PC-3 (cell line): ENCODE measurements around the gene SPDYE3. TPM values are rescaled to one million over a fixed set of nuclear protein-coding genes. Genes with fewer than 3 reads are reported as not detected.
"Not testable (repeated sequence)": the region's sequence is repeated elsewhere in the genome, so short reads cannot be mapped to it uniquely, and the experiment has no call there.

ENCODE experiments used
- ATAC-seq: fragments of 200-7000 bp; cut with Tn5 transposase; 2 replicates; pipeline ENCODE4 v1.9.1; 2020; ENCODE audit warnings: mild to moderate bottlenecking, moderate library complexity
- BruUV-seq: library from RNA; stranded (reverse); fragments of 400-500 nt; replicated peaks from 2 replicates; lab custom pipeline; 2021; lab: Mats Ljungman, UMichigan
- CTCF ChIA-PET: fragments of 300-600 bp; sonication (Branson Sonifier 250); formaldehyde crosslinking; loops from one replicate; lab custom pipeline; 2022; ENCODE audit warnings: antibody characterized with exemption; lab: Charles Lee
- POLR2A ChIA-PET: fragments of 300-600 bp; sonication (Branson Sonifier 250); formaldehyde crosslinking; loops from one replicate; lab custom pipeline; 2022; ENCODE audit warnings: antibody characterized with exemption; ENCODE audit not compliant: unreplicated experiment; lab: Charles Lee
- DNase-seq: peaks from one replicate; pipeline ENCODE4 v3.0.0-alpha.2; 2015
- H2AFZ ChIP-seq: fragments of 300-600 bp; sonication (generic); 2 replicates; pipeline ENCODE4 v1.6.0; 2016; ENCODE audit warnings: antibody characterized with exemption, low read length
- H3F3A ChIP-seq: fragments of 300-600 bp; sonication (generic); one replicate; pipeline ENCODE4 v1.6.0; 2017; ENCODE audit warnings: antibody characterized with exemption, low read length, control low read depth, mild to moderate bottlenecking; ENCODE audit not compliant: unreplicated experiment
- H3K27ac ChIP-seq: fragments of 300-600 bp; sonication (generic); 2 replicates; pipeline ENCODE4 v1.5.1; 2016; ENCODE audit warnings: mild to moderate bottlenecking, low read length
- H3K27me3 ChIP-seq: fragments of 300-600 bp; sonication (generic); 2 replicates; pipeline ENCODE4 v1.6.1; 2016; ENCODE audit warnings: low read length, mixed read lengths
- H3K36me3 ChIP-seq: fragments of 300-600 bp; sonication (generic); 2 replicates; pipeline ENCODE4 v1.6.1; 2016; ENCODE audit warnings: low read depth, mixed run types, low read length, mixed read lengths
- H3K4me1 ChIP-seq: fragments of 300-600 bp; sonication (generic); 2 replicates; pipeline ENCODE4 v1.5.1; 2016; ENCODE audit warnings: low read length; ENCODE audit not compliant: insufficient read depth
- H3K4me2 ChIP-seq: fragments of 300-600 bp; sonication (generic); 2 replicates; pipeline ENCODE4 v1.6.0; 2016; ENCODE audit warnings: low read length
- H3K4me3 ChIP-seq: fragments of 300-600 bp; sonication (generic); 2 replicates; pipeline ENCODE4 v1.5.1; 2016; ENCODE audit warnings: mild to moderate bottlenecking, low read length, mixed read lengths
- H3K79me2 ChIP-seq: fragments of 300-600 bp; sonication (generic); 2 replicates; pipeline ENCODE4 v1.6.1; 2017; ENCODE audit warnings: low read length, mixed read lengths
- H3K9ac ChIP-seq: fragments of 300-600 bp; sonication (generic); 2 replicates; pipeline ENCODE4 v1.6.0; 2016; ENCODE audit warnings: mild to moderate bottlenecking, low read length
- H3K9me2 ChIP-seq: fragments of 300-600 bp; sonication (generic); replicated peaks from 2 replicates; pipeline ENCODE4 v1.6.1; 2016; ENCODE audit warnings: mixed run types, low read length, mixed read lengths
- H3K9me3 ChIP-seq: fragments of 300-600 bp; sonication (generic); 2 replicates; pipeline ENCODE4 v1.6.1; 2016; ENCODE audit warnings: low read length, mixed read lengths
- H4K20me1 ChIP-seq: fragments of 300-600 bp; sonication (generic); 2 replicates; pipeline ENCODE4 v1.6.1; 2016; ENCODE audit warnings: low read length, mixed read lengths
- EZH2 ChIP-seq: fragments of 300-600 bp; sonication (generic); IDR thresholded peaks from one replicate; pipeline ENCODE4 v1.6.1; 2017; ENCODE audit warnings: antibody characterized with exemption, mild to moderate bottlenecking, low read length; ENCODE audit not compliant: unreplicated experiment
- EZH2phosphoT487 ChIP-seq: fragments of 300-600 bp; sonication (generic); IDR thresholded peaks from 2 replicates; pipeline ENCODE4 v1.6.1; 2018; ENCODE audit warnings: mild to moderate bottlenecking, antibody characterized with exemption, low read length, borderline replicate concordance
- intact Hi-C: fragments of 100-400 bp; cut with micrococcal nuclease; formaldehyde crosslinking; loops from 2 replicates; pipeline ENCODE4 v1.9.0; 2023
- total RNA-seq: library from RNA; depleted of rRNA; stranded (reverse); fragments of >200 nt; gene quantifications from 2 replicates; pipeline ENCODE4 v1.2.3, GENCODE V29; 2014
- TF ChIP-seq, protein P1 (sequence below): fragments of 300-600 bp; sonication (generic); conservative IDR thresholded peaks from 2 replicates; pipeline ENCODE4 v1.5.1; 2017; ENCODE audit warnings: antibody characterized with exemption, low read depth, mild to moderate bottlenecking, low read length

Gene SPDYE3
- total RNA-seq, 1 experiment from 2014 or later, result not detected

DNA sequence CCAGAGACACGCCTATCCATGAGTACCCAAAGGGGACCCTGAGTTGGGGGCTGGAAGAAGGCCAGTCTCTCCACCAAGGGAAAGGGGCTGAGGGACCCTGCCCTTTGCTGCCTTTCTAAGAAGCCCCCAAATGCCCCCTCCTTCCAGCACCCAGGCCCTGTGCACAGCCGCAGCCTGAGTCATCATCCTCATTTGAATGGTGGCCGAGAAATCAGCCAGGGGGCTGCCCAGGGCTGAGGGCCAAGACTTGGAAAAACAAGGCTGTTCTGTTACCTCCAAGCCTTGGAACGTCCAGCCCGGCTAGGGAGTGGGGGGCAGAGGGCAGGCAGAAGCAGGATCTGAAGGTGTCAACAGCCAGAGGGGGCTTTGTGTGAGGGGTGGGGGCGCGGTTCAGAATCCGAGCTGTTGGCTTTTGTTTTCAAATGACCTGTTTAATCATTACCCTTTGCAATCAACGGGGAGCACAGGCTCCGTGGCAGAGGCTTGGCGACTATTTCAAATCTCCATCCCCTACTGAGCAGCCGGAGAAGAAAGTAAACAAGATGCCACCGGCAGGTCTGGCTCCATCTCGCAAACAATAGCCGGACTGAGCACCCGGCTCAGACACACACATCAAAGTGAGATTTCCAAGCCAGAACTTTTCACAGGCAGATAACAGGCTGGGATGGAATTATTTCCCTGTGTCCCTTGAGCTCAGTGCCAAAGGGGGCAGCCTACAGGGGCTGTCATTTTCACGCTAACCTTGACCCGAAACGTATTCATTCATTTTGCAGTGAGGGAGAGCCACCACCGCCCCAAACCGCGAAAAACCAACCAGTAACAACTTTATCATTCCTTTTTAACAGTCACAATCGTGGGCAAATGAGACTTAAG is 37.2 kb upstream of the SPDYE3 start:
- H3F3A ChIP-seq, CTCF ChIA-PET, POLR2A ChIA-PET, H3K36me3 ChIP-seq, H3K9me3 ChIP-seq, H3K27me3 ChIP-seq, H4K20me1 ChIP-seq, H3K27ac ChIP-seq, H3K79me2 ChIP-seq, H3K9me2 ChIP-seq, H3K9ac ChIP-seq, DNase-seq: not testable (repeated sequence)
- Histone ChIP-seq H3K4me3 (peak overlapping the region; percentile 60), H2AFZ (peak overlapping the region; percentile 72), H3K4me2 (peak overlapping the region; percentile 84), H3K4me1 (0 out of 2 replicates have a peak, but pooled peaks cover 12% of the 10 kb centered on the region)
- peak; percentile 37 for ATAC-seq
- TSS peak; percentile 43 for BruUV-seq
- intact Hi-C loops, result loop anchor here (10.0 kb wide), 1 partner anchor 75 kb away; no protein-coding TSS in a partner anchor

GRCh38 chr7:100270941-100271593 is 36.4 kb upstream of the SPDYE3 start:
- H3F3A ChIP-seq, H4K20me1 ChIP-seq, POLR2A ChIA-PET, H3K9ac ChIP-seq, H3K27ac ChIP-seq, H3K9me3 ChIP-seq, H3K36me3 ChIP-seq, H3K27me3 ChIP-seq, H3K9me2 ChIP-seq, BruUV-seq, DNase-seq, CTCF ChIA-PET, H3K79me2 ChIP-seq: not testable (repeated sequence)
- H3K4me2 ChIP-seq, result peak overlapping the region; percentile 84
- H3K4me1 ChIP-seq, result 0 out of 2 replicates have a peak, but pooled peaks cover 12% of the 10 kb centered on the region
- intact Hi-C loops, result loop anchor here (10.0 kb wide), 1 partner anchor 74 kb away; no protein-coding TSS in a partner anchor
- H3K4me3 ChIP-seq, result peak overlapping the region; percentile 60
- peak; percentile 25 for ATAC-seq
- H2AFZ ChIP-seq, result peak overlapping the region; percentile 72

DNA sequence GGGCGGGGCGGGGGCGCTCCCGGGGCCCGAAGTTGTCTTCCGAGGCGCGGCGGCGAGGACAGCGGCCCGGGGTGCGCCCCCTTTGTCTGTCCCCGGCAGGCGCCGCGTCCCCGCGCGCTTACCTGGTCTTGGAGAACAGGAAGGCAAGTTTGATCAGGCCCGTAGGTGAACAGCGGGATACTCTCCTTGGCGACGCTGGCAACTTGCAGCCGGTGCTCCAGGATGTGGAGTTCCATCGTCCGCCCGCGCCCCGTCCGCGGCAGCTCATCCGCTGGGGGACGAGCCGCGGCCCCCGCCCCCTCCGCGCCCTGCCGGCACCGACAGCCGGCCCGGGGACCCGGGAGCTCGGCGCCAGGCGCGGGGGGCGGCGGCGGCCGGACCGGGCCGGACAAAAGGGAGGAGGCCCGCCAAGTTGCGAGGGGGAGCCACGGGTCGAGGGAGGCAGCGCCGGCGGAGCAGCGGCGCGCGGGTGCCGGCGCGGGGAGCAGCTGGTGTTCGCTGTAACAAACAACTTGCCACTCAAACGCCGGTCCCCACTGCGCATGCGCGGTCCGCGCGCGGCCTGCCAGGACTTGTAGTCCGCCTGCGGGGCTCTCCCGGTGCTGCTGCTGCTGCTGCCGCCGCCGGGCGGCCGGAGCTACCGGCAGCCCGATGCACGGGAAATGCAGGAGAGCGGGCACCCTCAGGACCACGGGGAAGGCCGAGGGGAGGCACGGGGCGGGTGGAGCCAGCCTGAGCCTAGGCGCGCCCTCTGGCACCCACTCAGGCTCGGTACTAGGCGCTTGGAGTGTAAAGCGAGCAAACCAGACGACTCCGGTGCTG is 35.6 kb upstream of the SPDYE3 start:
- intact Hi-C loops, result loop anchor here (10.0 kb wide), 1 partner anchor 73 kb away; no protein-coding TSS in a partner anchor
- H3K4me1 ChIP-seq, result 0 out of 2 replicates have a peak, but pooled peaks cover 12% of the 10 kb centered on the region
- ATAC-seq, result peak; percentile 77
- H3K9ac ChIP-seq, result no peak overlapping the region
- no peaks in the 10 kb centered on the region for H4K20me1 ChIP-seq
- TF ChIP-seq EZH2 (no peak), EZH2phosphoT487 (no peak)
- TF ChIP-seq, protein P1, sequence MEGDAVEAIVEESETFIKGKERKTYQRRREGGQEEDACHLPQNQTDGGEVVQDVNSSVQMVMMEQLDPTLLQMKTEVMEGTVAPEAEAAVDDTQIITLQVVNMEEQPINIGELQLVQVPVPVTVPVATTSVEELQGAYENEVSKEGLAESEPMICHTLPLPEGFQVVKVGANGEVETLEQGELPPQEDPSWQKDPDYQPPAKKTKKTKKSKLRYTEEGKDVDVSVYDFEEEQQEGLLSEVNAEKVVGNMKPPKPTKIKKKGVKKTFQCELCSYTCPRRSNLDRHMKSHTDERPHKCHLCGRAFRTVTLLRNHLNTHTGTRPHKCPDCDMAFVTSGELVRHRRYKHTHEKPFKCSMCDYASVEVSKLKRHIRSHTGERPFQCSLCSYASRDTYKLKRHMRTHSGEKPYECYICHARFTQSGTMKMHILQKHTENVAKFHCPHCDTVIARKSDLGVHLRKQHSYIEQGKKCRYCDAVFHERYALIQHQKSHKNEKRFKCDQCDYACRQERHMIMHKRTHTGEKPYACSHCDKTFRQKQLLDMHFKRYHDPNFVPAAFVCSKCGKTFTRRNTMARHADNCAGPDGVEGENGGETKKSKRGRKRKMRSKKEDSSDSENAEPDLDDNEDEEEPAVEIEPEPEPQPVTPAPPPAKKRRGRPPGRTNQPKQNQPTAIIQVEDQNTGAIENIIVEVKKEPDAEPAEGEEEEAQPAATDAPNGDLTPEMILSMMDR, result no peak
- peak; percentile 93 for DNase-seq
- no peaks in the 10 kb centered on the region for H3K79me2 ChIP-seq
- peak overlapping the region; percentile 62 for H3K4me3 ChIP-seq
- peak overlapping the region; percentile 78 for H2AFZ ChIP-seq
- ChIA-PET CTCF (interaction anchor here (0.6 to 0.7 kb wide), 2 partner anchors 16 to 39 kb away, joined by 3 to 7 read pairs; no protein-coding TSS in a partner anchor), POLR2A (no interaction called here)
- H3K27me3 ChIP-seq, result no peaks in the 10 kb centered on the region
- H3K36me3 ChIP-seq, result no peaks in the 10 kb centered on the region
- H3K27ac ChIP-seq, result no peak overlapping the region
- H3K9me3 ChIP-seq, result no peaks in the 10 kb centered on the region
- H3K4me2 ChIP-seq, result peak overlapping the region; percentile 80
- H3F3A ChIP-seq, result no peaks in the 10 kb centered on the region
- BruUV-seq, result no TSS peak
- H3K9me2 ChIP-seq, result no peaks in the 10 kb centered on the region

DNA sequence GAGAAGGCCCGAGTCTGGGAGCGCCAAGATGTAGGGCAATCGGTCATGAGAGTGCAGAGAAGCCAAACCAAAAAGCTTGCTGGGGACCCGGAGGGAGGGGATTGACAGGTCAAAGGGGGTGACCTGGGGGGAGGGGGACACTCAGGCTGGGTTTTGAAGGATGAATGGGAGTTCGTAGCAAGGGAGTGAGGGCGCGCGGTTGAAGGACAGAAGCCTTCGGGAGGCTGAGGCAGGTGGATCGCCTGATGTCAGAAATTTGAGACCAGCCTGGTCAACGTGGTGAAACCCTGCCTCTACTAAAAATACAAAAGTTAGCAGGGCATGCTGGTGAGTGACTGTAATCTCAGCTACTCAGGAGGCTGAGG is 35.0 kb upstream of the SPDYE3 start:
- H3K9me2 ChIP-seq, result not testable (repeated sequence)

More for the DNA sequence above, 35.0 kb upstream of the SPDYE3 start:
- H3K4me3 ChIP-seq, result peak overlapping the region; percentile 62
- H3K4me2 ChIP-seq, result peak overlapping the region; percentile 80
- H3K27me3 ChIP-seq, POLR2A ChIA-PET, H3K27ac ChIP-seq, ATAC-seq, DNase-seq, H3K79me2 ChIP-seq, BruUV-seq, H3K9ac ChIP-seq, H4K20me1 ChIP-seq, H3K36me3 ChIP-seq, H3F3A ChIP-seq, H3K9me3 ChIP-seq: not testable (repeated sequence)
- H2AFZ ChIP-seq, result peak overlapping the region; percentile 78
- CTCF ChIA-PET, result interaction anchor here (0.6 kb wide), 1 partner anchor 15 kb away, joined by 7 read pairs; no protein-coding TSS in a partner anchor
- intact Hi-C loops, result loop anchor here (10.0 kb wide), 1 partner anchor 72 kb away; no protein-coding TSS in a partner anchor
- 0 out of 2 replicates have a peak, but pooled peaks cover 12% of the 10 kb centered on the region for H3K4me1 ChIP-seq
